ENCODE measurements around the gene POLD2.

The POLD2 gene

GRCh38 chr7:44152971-44153947 lies 29.9 kb upstream of the POLD2 start:
- no peak for DNase-seq (ENCODE audit: low spot score)

- peak; percentile 27 for DNase-seq (ENCODE audit: low spot score)
Observed at GRCh38 chr7:44151956-44152355, 28.6 kb upstream of the POLD2 start.

GRCh38 chr7:44150966-44151941 lies 27.9 kb upstream of the POLD2 start:
- DNase-seq (ENCODE audit: low spot score) = peak; percentile 36

- peak; percentile 32 for DNase-seq (ENCODE audit: low spot score)
Observed at GRCh38 chr7:44150466-44150832, 27.1 kb upstream of the POLD2 start.

- no peak for DNase-seq (ENCODE audit: low spot score)
Observed at GRCh38 chr7:44149571-44150465, 26.5 kb upstream of the POLD2 start.

- DNase-seq (ENCODE audit: low spot score) = peak; percentile 32
Observed at GRCh38 chr7:44148961-44149536, 25.7 kb upstream of the POLD2 start.

GRCh38 chr7:44148166-44148565 lies 24.8 kb upstream of the POLD2 start:
- DNase-seq (ENCODE audit: low spot score) = peak; percentile 29

GRCh38 chr7:44147026-44147991 lies 24.0 kb upstream of the POLD2 start:
- DNase-seq (ENCODE audit: low spot score) = peak; percentile 57

- DNase-seq (ENCODE audit: low spot score) = peak; percentile 93
Observed at GRCh38 chr7:44145969-44146911, 22.9 kb upstream of the POLD2 start.

- peak; percentile 55 for DNase-seq (ENCODE audit: low spot score)
Observed at GRCh38 chr7:44145479-44145968, 22.2 kb upstream of the POLD2 start.

GRCh38 chr7:44144968-44145478 lies 21.7 kb upstream of the POLD2 start:
- DNase-seq (ENCODE audit: low spot score) = peak; percentile 44

- peak; percentile 30 for DNase-seq (ENCODE audit: low spot score)
Observed at GRCh38 chr7:44144426-44144967, 21.1 kb upstream of the POLD2 start.

- no peak for DNase-seq (ENCODE audit: low spot score)
Observed at GRCh38 chr7:44143646-44144250, 20.4 kb upstream of the POLD2 start.

- no peak for DNase-seq (ENCODE audit: low spot score)
Observed at GRCh38 chr7:44142028-44142427, 18.7 kb upstream of the POLD2 start.

- no peak for DNase-seq (ENCODE audit: low spot score)
Observed at GRCh38 chr7:44141221-44141850, 18.0 kb upstream of the POLD2 start, which contains the start of gene MYL7. Gene MYL7 (minus strand): TSS chr7:44141332. CDS start chr7:44141305, 27 bp downstream.

- no peak for DNase-seq (ENCODE audit: low spot score)
Observed at GRCh38 chr7:44140341-44140740, 17.0 kb upstream of the POLD2 start.
